Limb (tissue), 2 donors: Measurements from ENCODE around the gene SPNS3.

Source experiments
- DNase-seq, 2 donors: peaks; one replicate each; pipeline ENCODE4 v3.0.0-alpha.2; 2016; ENCODE audit errors: extremely low spot score in 2 of 2

SPNS3 gene, protein sequence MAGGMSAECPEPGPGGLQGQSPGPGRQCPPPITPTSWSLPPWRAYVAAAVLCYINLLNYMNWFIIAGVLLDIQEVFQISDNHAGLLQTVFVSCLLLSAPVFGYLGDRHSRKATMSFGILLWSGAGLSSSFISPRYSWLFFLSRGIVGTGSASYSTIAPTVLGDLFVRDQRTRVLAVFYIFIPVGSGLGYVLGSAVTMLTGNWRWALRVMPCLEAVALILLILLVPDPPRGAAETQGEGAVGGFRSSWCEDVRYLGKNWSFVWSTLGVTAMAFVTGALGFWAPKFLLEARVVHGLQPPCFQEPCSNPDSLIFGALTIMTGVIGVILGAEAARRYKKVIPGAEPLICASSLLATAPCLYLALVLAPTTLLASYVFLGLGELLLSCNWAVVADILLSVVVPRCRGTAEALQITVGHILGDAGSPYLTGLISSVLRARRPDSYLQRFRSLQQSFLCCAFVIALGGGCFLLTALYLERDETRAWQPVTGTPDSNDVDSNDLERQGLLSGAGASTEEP

DNA sequence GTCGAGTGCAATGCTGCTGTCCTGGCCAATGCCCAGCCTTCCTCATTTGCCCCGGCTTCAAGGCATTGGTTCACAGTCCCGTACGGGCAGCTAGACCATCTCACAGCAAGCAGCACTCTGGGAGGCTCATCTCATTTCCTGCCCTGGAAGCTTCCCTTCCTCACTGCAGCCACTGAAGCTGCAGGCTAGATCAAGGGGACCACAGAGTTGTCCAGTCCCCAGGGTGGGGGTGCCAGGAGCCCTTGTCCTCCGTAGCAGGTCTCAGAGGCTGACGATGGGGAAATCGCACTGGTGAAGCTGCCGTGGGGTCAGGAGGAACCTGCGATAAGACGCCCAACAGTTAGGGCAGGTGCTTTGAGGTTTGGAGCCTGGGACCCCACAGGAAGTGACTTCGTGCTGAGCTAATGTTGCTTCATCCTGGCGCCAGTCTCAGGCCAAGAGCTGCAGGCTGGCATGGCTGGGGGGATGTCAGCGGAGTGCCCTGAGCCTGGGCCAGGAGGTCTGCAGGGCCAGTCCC, at the start of gene SPNS3:
Gene SPNS3, plus strand, starts transcription at position 426 of the 517 bp plus-strand sequence. Its CDS starts 28 bp downstream, at position 454.
- no peak for DNase-seq

DNA sequence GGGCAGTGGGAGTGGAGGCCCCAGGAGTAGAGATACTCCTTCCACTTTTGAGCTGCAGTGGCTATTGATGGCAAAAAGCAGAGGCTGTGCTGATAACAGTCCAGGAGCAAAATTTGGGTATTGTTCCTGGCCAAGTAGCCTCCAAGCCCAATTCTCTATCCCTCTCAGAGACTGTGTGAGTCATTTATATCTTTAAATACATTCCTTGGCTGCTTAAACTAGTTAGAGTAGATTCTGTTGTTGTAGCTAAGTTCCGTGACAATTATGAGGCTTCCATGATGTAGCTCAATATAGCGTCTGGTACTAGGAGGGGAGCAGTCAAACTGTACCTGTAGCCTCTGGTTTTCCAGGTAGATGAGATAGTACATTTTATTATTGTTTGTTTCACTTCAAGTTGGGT, 47.3 kb upstream of the SPNS3 start:
- no peak for DNase-seq

DNA sequence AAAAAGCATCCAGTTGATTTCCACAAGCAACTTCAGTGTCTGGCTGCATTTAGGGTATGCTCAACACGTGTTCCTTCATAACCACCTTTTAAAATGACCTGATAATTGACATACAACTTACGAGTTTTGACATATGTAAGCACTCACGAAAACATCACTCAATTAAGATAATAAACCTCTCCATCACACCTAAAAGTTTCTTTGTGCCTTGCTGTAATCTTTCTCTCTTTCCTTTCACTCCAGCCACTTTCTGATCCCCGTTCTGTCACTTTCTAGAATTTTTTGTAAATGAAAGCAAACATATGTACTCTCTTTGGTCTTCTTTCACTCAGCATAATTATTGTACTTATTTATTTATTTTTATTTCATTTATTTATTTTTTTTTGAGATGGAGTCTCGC, 46.6 kb upstream of the SPNS3 start:
- no peak for DNase-seq

DNA sequence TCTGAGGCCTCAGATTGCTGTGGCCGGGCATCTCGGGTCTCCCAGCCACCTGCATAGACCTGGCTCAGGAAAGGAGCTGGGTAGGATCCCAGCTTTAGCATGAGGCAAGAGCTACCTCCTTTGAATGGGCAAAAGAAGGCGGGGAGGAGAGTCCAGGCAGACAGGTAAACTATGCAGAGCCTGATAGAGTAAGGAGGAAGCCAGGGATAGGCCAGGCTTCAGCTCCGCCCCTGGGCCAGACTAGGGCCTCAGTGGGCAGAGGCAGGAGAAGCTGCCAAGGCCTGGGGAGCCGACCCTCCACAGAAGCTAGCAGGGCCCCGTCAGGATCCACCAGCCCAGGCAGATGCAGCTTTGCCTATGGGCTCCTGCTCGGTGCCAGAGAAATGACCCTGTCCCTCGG, 44.7 kb upstream of the SPNS3 start:
- DNase-seq, result no peak

DNA sequence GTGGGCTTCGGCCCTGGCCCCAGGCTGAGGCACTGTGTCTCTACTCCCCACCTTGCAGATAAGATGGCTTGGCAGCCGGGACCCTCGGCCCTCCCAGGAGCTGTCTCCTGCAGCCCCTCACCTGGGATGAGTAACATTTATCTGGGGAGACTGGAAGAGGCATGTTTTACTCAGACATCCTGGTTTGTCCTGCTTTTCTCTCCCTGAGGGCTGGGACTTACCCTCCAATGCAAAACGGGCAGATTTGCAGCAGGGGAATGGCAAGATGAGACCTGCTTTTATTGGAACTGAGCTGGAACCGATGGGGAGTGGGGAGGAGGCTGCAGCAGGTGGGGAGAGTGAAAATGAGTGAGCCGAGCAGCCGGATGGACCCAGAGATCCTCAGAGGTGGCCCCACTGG, 39.9 kb upstream of the SPNS3 start:
- DNase-seq, result no peak

DNA sequence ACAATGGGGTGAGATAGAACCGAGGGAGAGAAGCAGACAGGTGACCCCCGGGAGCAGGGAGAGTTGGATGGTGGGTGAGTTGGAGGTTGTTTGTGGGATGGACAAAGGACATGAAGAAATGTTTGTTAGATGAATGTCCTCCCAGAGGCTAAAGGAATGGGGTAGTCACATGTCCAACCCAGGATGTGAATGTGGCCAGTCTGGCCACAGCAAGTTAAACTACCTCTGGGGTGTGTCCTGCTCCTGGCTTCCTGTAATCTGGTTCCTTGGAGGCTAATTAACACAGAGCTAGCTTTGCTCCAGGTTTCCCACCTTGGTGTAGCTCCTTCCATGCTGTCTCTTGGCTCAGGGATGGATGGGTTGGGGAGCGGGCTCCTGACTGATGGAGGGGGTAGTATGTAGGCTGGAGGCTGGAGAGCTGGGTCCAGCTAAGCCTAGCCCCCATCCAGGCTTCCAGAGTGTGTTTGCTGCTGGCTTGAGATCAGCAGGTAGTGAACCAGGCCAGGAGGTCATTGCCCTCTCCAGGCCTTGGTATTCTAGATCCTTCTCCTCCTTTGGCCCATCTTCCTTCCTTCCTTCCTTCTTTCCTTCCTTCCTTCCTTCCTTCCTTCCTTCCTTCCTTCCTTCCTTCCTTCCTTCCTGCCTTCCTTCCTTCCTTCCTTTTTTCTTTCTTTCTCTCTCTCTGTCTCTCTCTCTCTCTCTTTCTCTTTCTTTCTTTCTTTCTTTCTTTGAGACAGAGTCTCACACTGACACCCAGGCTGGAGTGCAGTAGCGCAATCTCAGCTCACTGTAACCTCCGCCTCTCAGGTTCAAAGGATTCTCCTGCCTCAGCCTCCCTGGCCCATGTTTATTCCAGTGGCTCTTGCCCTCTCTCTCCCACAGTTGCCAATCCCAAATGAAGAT, 39.3 kb upstream of the SPNS3 start:
- no peak for DNase-seq

DNA sequence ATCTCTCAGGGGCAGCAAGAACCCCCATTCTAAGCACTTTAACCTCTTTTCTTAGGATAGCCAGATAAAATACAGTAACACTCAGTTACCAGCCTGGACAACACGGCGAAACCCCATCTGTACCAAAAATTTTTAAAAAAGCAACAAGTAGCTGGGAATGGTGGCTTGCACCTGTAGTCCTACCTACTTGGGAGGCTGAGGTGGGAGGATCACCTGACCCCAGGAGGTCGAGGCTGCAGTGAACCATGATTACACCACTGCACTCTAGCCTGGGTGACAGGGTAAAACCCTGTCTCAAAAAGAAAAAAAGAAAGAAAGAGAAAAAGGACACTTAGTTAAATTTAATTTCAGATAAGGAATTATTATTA, 38.6 kb upstream of the SPNS3 start:
- DNase-seq, result no peak

DNA sequence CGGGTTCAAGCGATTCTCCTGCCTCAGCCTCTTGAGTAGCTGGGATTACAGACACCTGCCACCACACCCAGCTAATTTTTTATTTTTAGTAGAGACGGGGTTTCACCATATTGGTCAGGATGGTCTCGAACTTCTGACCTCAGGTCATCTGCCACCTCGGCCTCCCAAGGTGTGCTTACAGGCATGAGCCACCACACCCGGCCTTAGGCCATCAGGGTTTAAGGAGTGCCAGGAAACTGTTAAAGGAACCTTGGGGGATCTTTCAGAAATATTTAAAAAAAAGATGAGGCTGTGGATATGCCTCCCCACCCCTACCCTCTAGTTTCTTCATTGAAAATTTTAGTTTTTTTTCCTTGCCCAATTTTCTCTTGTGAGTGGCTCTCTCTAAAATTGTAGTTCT, 35.9 kb upstream of the SPNS3 start:
- no peak for DNase-seq

DNA sequence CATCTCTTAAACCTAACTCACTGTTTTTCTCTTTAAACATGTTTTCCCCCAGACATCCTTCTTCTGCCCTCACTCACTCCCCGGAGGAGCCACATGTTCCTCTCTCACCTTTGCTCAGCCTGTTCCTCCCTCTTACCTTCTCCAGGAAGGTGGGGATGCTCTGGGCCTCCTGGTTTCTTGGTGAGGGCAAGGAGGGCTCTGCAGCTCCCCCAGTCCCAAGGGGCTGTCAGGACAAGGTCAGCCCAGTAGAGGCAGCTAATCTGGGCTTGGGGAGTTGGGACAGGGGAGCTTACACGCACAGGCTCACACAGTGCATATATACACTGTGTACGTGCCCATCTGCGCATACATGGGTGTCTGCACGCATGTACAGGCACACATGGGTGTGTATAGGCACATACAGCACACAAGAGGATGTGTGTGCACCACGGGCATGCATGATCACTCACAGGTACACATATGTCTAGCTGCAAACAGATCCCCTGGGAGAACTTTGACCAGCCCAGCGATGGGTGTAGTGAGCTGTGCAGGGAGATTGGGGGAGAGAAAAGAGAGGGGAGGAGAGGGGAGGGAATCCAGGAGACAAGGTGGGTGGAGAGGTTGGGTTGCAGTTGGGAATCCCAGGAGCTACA, 28.6 kb upstream of the SPNS3 start:
- DNase-seq, result no peak

DNA sequence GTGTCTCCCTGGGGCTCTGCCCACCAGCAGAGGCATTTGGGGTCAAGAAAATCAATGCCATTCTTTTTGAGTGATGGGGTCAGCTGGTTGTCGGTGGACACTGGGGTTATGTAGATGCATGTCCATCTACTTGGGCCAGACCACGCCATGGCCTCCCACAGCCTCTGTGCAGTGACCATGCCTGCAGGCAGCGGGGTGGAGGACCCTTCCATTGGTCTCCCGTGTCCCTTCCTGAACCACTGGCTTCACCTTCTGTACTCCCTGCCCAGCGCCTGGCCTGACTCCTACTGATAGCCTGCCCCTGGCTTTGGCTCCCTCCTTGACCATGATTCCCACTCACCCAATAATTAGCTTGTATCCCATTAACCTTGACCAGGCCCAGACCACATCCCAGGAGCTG, 28.0 kb upstream of the SPNS3 start:
- DNase-seq, result no peak

DNA sequence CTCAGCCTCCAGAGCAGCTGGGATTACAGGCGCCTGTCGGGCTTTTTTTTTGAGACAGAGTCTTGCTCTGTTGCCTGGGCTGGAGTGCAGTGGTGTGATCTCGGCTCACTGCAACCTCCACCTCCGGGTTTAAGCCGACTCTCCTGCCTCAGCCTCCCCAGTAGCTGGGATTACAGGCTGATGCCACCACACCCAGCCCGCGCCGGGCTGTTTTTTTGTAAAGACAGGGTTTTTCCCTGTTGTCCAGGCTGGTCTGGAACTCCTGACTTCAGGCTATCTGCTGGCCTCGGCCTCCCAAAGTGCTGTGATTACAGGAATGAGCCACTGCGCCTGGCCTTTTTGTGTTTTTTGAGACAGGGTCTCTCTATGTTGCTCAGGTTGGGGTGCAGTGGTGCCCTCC, 27.4 kb upstream of the SPNS3 start:
- no peak for DNase-seq

DNA sequence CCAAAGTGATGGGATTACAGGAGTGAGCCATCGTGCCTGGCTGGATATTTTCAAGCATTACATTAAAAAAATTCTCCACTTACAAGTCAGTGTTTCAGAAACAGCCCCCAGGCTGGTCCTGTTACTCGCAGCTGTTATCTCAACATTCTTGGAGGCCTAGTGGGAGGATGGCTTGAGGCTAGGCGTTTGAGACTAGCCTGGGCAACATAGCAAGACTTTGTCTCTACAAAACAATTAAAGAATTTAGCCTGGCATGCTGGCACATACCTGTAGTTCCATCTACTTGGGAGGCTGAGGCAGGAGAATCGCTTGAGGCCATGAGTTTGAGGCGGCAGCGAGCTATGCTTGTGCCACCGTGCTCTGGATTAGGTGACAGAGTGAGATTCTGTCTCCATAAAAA, 26.5 kb upstream of the SPNS3 start:
- DNase-seq, result no peak

DNA sequence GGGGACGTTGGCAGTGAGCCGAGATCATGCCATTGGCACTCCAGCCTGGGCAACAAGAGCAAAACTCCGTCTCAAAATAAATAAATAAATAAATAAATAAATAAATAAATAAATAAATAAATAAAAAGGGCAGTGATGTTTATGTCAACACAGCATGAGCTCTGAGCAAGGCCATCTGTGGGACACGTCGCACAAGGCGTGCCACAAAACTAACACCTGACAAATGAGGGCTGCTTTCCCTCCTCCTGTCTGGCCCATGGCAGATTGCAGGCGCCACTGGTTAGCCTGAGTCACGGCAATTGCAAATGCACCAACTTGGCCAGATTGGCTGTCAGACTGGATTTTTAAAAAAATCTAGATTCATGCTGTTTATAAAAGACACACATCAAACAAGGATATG, 25.9 kb upstream of the SPNS3 start:
- DNase-seq, result no peak

DNA sequence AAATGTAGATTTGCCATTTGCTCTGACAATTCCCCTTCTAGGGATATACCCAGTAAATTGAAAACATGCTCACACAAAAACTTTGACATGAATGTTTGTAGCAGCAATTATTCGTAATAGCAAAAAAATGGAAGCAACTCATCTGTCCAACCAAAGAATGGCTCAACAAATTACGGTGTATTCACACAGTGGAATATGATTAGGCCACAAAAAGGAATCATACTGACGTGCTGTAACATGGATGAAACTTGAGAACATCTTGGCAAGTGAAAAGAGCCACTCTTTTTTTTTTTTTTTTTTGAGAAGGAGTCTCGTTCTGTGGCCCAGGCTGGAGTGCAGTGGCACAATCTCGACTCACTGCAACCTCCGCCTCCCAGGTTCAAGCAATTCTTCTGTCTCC, 24.1 kb upstream of the SPNS3 start:
- DNase-seq, result no peak

DNA sequence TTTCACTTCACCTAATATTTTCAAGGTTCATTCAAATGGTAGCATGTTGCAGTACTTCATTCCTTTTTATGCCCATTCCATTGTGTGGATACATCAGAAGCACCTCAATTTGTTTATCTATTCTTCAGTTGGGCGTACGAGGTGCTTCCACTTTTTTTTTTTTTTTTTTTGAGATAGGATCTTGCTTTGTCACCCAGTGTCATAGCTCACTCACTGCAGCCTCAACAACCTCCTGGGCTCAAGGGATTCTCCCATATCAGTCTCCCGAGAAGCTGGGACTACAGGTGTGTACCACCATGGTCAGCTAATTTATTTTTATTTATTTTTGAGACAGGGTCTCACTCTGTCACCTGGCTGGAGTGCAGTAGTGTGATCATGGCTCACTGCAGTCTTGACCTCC, 22.5 kb upstream of the SPNS3 start:
- DNase-seq, result no peak

DNA sequence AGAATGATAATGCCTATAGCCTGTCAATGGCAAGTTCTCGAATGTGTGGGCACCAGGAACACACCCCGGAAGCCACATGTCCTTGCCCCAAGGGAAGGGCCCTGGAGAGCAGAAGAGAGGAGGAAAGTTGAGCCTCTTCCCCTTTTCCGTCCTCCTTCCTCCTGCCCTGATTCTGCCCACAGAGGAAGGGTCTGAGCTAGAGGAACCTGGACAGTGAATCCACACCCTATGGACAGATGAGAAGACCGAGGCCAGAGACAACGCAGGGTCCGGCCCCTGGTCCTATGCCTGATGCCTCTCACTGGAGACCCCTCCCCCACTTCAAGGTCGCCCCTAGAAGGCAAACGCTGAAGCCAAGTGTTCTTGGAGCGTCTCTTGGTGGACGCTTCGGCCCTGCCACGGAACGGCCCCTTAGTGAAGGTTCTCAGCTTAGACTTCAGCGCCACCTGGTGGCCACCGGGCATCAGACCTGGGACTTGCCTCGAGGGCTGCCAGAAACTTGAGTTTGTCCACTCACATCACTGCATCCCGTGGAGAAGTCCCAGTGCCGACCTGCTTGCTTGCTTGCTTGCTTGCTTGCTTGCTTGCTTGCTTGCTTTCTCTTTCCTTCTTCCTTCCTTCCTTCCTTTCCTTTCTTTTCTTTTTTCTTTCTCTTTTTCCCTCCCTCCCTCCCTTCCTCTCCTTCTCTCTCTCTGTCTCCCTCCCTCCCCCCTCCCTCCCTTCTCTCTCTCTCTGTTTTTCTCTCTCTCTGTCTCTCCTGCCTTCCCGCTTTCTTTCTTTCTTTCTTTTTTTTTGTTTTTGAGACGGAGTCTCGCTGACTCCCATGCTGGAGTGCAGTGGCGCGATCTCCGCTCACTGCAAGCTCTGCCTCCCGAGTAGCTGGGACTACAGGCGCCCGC, 20.6 kb upstream of the SPNS3 start:
- DNase-seq, result peak; percentile 88 to 95

DNA sequence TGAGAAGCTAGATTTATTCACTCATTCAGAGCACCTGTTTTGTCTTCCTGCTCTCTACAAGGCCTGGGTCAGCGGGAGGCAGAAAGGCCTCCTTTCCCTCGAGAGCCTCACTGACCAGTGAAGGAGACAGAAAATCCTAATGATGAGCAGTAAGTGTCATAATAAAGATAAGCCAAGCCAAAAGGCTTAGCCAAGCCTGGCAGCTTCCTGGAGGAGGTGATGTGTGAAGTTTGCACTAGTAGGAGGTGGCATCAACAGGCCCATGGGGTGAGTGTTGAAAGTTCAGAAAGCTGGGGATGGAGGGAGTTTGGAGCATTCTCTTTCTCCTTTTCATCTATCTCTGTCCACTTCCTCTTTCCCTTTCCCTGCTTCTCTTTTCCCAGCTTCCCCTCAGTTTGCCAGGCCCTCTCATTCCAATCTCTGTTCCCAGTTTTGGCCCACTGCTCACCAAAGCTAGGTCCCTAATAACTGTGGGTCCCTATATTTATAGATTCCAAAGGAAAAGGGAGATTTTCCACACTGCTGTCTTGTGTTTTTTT, 16.5 kb upstream of the SPNS3 start:
- DNase-seq, result no peak

DNA sequence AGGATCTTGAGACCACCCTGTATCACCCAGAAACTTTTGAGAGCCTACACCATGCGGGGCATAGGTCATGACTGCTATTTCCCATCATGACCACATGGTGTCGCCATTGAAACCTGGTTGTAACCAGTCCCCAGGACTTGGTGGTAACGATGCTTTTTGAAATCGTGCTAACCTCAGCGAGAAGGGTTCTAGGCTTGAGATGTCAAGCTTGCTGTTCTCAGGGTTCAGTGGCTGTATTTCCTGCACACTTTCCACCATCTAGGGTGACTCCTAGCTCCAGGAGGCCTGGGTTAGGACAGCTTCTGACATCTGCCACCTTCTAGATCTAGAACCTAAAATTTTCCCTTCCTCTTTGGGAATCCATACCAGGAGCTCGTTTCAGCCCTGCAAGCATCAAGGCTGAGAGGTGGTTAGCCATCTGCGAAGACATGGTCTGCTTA, 13.0 kb upstream of the SPNS3 start:
- peak; percentile 8 to 57 for DNase-seq

DNA sequence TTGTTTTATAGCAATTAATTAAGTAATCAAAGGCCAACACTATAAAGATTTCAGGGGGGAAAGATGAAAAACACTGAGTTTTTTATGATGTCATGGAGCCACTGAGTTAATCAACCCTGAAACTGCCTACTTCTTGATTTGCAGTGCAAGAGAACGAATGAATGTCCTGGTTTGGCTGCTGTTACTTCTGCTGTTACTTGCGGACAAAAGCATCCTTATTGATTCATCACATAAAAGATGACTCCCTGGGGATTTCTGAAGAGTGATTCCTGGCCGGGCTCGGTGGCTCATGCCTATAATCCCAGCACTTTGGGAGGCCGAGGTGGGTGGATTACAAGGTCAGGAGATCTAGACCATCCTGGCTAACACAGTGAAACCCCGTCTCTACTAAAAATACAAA, 10.9 kb upstream of the SPNS3 start:
- DNase-seq, result no peak

DNA sequence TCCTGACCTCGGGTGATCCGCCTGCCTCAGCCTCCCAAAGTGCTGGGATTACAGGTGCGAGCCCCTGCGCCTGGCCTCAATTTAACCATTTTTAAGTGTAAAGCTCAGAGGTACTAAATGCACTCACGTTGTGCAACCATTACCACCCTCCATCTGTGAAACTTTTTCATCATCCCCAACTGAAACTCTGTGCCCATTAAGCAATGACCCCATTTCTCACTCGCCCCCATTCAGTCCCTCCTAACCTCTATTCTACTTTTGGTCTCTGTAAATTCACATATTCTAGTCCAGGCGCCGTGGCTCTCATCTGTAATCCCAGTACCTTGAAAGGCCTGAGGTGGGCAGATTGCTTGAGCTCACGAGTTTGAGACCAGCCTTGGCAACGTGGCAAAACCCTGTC, 8.3 kb upstream of the SPNS3 start:
- DNase-seq, result no peak
